Stimulated activated naive B cell treated with anti-CD40 and anti-IgM and Interleukin-4, amounts not matched to agents 10 μg/mL and 1 μg/mL and 100 μg/mL, for 72 hours (primary cell): Measurements from ENCODE around the gene GNG4.

Source experiments
- ATAC-seq, 2 donors: fragments of 150-1000 bp; cut with Tn5 transposase; replicated peaks; 2 replicates each; pipeline ENCODE4 v1.10.0; 2021; ENCODE audit warnings: moderate library complexity in 1 of 2
- DNase-seq: peaks from one replicate; pipeline ENCODE4 v3.0.0; 2021
- H3K27ac Mint-ChIP-seq: one replicate; pipeline ENCODE4 v1.8.0; 2022; ENCODE audit warnings: mild to moderate bottlenecking, mixed read lengths
- H3K27me3 Mint-ChIP-seq, 2 donors: one replicate each; pipeline ENCODE4 v1.8.0; 2022; ENCODE audit warnings: mixed read lengths in 2 of 2
- H3K36me3 Mint-ChIP-seq, 2 donors: one replicate each; pipeline ENCODE4 v1.8.0; 2022; ENCODE audit warnings: mixed read lengths in 2 of 2, mild to moderate bottlenecking in 1 of 2
- H3K4me1 Mint-ChIP-seq, 2 donors: one replicate each; pipeline ENCODE4 v1.8.0; 2022; ENCODE audit warnings: mixed read lengths in 2 of 2, mild to moderate bottlenecking in 1 of 2
- H3K4me3 Mint-ChIP-seq, 2 donors: one replicate each; pipeline ENCODE4 v1.8.0; 2022; ENCODE audit warnings: mild to moderate bottlenecking in 2 of 2, mixed read lengths in 2 of 2, moderate library complexity in 1 of 2
- H3K9me3 Mint-ChIP-seq, 2 donors: one replicate each; pipeline ENCODE4 v1.8.0; 2022; ENCODE audit warnings: mixed read lengths in 2 of 2, mild to moderate bottlenecking in 1 of 2

GNG4 gene

DNA sequence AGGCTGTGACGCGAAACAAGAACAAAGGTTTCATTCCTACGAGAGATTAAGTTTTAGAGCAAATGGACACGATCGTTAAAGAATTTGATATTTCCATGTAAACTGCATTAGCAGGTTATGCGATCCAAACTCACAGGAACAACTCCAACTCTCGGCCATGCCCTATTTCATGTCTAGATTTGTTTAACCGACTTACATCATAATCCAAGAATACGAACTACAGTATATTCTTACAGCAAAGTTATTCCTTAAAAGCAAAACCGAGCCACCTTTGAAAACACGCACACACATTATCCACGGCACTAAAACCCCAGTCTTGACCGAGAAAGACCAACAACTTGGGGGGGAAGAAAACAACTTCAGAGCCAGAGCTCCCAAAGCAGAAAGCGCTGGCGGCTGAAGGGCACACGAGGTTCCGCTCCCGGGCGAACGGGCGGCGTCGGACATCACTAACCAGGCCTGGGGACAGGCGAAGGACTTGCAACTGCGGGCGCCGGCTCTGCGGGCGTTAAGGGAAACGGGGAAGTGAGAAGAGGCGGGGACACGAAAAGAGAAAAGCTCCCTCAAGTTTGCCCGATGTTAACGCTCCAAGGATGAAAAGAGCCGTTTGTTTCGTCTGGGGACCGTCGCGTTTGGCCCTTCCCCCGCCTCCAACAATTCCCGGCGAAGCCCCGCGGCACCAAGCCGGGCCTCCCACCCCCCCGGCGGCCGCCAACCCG, 146.0 kb downstream of the GNG4 start:
- no peaks in the 10 kb centered on the region for H3K27me3 Mint-ChIP-seq
- DNase-seq = peak; percentile 35
- peaks cover 2 to 6% of the 10 kb centered on the region in 2 donors for H3K36me3 Mint-ChIP-seq
- no peaks in the 10 kb centered on the region for H3K9me3 Mint-ChIP-seq
- peak overlapping the region; percentile 97 for H3K27ac Mint-ChIP-seq
- peaks cover 13 to 40% of the 10 kb centered on the region in 2 donors for H3K4me1 Mint-ChIP-seq
- ATAC-seq = peak; percentile 10 to 15
- H3K4me3 Mint-ChIP-seq = peak overlapping the region; percentile 96 to 97

DNA sequence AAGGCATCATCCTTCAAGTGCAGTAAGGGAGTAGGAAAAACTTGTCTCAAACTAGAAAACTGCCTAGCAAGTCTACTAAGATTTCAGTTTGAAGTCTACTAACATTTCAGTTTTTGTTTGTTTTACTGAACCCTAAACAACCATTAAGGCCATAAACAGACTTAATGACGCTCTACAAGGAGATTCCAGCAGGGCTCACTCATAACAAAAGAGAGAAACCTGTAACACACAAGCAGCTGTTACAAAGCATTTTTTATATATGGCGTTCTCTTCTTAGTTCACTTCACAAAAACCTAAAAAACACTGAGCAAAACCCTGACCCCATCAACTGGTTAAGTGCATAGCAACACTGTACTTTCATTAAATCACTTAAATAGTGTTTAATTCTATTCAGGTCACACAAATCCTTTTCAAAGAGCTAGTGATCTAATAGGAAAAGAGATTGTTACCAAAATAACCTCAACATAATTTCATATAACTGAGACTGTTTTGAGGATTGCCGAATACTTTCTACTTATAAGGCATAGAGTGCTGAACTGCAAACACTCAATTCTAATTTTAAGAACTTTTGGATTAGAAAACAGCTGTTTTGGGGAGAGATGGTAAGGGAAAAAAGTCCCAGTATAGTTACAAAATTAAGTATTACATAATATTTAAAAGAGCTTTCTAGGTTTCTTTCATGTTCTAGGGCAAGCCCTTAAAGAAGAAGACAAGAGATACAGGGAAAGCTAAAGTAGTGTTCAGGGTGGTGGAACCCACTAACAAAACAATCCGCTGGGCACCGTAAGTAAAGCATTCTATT, 146.8 kb downstream of the GNG4 start:
- Mint-ChIP-seq H3K9me3 (no peaks in the 10 kb centered on the region), H3K36me3 (peaks cover 2 to 9% of the 10 kb centered on the region in 2 donors), H3K27me3 (no peaks in the 10 kb centered on the region), H3K27ac (peak overlapping the region; percentile 97), H3K4me3 (peak overlapping the region; percentile 96 to 97), H3K4me1 (peaks cover 13 to 40% of the 10 kb centered on the region in 2 donors)
- DNase-seq (no peak), ATAC-seq (no peak)

DNA sequence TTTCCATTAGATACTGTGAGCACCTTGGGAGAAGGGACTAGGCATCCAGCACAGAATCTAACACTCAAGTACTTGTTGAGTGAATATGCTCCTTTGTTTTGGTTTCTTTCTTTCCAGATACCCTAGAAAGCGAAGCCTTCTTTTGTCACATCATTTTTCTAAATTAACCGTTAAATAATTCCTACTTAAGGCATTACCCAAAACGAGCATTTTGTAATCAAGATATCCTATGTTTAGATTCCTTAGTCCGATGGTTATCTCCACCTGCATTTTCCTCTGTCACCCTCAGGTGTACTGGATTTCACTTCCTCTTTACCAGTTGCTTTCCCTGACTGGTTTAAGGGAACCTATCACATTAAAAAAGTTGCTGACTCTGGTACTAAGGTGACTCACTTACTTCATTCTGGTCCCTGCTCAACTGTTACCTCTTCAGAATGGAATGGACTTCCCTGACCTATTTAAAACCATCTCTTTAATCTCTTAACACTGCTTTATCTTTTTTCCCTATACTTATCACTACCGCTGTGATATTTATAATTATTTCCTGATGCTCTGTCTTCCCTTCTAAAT, 148.5 kb downstream of the GNG4 start:
- no peaks in the 10 kb centered on the region for H3K9me3 Mint-ChIP-seq
- H3K4me1 Mint-ChIP-seq = peaks cover 10 to 29% of the 10 kb centered on the region in 2 donors
- H3K36me3 Mint-ChIP-seq = peaks cover 2 to 9% of the 10 kb centered on the region in 2 donors
- no peak overlapping the region for H3K4me3 Mint-ChIP-seq
- ATAC-seq = no peak
- DNase-seq = no peak
- H3K27ac Mint-ChIP-seq = no peak overlapping the region
- no peaks in the 10 kb centered on the region for H3K27me3 Mint-ChIP-seq
